HG03139 (cell line): ENCODE measurements around the gene RBBP8NL.

ENCODE experiments used
- ATAC-seq: cut with Tn5 transposase; IDR thresholded peaks from one replicate; pipeline ENCODE4 v1.9.1; 2021; ENCODE audit not compliant: unreplicated experiment

Gene RBBP8NL

GRCh38 chr20:62427172-62428001 lies at the start of gene RBBP8NL:
Gene RBBP8NL (minus strand): TSS chr20:62427539. CDS start chr20:62419647, 7,892 bp downstream.
- no peak for ATAC-seq

GRCh38 chr20:62476056-62476838 lies 48.9 kb upstream of the RBBP8NL start:
- no peak for ATAC-seq

DNA sequence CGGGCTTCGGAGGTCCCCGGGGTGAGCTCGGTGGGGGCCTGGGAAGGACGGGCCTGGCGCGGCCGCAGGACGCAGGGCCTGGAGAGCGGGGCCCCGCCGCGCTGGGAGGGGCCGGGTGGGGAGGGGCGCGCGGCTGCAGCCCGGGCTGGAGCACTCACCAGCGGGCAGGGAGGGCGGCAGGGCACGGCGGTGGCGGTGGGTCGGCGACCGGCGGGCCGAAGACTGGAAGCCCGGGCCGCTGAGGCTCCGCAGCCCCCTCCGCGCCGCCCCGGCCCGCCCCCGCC lies 48.4 kb upstream of the RBBP8NL start, which contains the start of gene GATA5:
Gene GATA5 (minus strand): TSS at position 224 of the 284 bp plus-strand sequence. CDS start 474 bp downstream, outside the sequence.
- no peak for ATAC-seq

DNA sequence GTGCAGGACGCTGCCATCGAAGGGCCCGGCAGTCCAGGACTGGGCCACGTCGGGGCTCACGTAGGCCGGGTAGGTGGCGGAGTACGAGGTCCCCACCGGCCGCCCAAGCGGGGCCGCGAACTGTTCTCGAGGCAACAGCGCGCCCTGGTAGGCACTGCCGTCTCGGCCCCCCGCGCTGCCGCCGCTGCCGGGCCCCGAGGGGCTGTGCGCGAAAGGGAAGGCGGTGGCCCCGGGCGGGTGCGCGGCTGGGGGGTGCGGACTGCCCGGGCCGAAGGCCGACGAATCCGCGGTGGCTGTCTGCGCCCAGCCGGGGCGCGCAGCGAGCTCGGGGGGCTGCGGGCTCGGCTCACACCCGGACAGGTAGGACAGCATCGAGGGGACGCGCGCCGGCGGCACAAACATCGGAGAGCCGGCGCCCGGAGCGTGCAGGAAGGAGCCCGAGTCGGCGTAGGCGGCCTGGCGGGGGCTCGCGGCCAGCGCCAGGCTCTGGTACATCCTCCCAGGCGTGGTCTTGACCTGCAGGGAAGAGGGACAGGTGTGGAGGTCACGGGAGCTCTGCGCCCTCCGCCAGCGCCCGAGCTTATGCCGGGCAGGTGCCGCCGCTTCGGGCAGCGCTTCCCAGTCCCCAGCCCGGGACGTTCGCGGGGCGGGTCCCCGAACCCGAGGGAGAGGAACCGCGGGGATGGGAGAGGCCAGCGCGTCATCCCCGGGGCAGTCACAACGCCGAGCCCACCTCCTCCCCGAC lies 47.9 kb upstream of the RBBP8NL start:
- no peak for ATAC-seq

DNA sequence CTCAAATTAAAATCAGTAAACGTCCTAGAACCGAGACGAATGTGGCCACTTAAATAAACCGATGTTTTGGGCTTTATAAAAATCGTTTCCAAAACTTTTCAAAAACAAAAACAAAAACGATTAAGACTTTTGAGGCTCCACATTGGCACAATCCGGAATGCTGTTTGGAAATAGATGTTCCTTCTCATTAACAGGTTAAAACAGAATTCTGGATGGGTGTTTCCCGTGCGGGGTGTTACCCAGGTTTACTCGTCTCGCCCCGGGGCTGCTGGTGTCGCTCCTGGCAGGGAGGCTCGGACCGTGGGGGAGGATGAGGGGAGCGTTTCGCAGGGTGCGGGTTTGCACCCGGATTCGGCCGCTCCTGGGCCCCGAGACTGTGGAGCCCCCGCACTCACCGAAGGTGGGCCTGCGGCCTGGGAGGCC lies 47.3 kb upstream of the RBBP8NL start:
- ATAC-seq = no peak

- ATAC-seq = no peak
These were observed 46.6 kb upstream of the RBBP8NL start for GRCh38 chr20:62473717-62474603.

DNA sequence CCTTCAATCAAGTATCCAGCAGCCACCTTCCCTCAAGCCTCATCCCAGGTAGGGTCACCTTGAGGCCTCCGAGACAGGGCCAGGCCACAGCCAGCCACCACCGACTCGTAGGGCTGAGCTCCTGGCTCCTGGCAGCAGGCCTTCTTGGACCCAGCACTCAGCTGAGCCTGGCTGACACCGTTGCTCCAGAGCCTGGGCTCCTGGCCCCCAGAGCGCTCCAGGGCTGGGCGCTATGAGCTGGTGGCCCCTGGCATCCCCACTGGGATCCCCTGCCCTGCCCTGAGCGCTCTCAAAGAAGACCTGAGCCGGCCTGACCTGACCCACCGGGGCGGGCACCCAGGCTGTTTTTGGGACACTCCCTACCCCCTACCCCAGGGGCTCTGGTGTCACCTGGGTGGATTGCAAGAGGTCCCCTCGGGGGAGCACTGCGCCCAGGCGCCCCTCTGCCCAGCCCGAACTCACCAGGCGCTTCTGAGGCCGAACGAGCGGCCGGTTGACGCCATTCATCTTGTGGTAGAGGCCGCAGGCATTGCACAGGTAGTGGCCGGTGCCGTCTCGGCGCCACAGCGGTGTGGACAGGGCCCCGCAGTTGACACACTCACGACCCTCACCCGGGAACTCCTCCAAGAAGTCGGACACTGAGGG lies 45.7 kb upstream of the RBBP8NL start:
- no peak for ATAC-seq

DNA sequence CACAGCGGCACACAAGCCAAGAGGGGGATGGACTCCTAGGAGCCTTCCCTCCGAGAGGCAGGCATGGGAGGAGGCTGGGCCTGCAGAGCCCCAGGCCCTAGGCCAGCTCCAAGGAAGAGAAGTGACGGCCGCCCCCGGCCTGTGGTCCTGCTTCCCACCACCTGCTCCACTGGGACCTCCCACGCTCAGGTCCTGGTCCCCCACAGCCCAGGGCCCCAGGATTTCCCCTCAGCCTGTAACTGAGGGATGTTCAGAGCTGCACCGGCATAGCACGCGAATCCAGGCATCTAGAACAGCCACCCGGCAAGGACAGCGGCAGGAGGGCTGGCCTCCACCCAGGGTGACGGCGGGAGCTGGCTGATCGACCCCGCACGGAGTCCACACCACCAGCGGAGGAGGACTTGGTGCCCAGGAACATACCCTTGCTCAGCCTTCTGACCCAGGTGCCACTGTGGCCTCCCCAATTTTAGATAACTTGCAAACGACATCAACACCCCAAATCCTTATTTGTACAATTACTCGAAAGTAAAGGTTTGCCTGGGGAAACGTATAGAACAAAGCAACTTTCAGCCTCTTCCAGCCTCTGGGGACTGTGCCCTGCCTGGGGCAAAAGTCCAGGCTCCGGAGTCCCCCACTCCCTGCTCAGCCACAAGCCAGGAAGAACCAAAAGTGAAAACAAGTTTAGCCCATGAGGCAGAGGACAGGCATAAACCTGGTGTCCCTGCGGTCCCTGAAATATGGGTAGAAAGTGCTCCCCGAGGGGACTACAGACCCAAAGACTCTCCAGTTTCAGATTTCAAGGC lies 45.0 kb upstream of the RBBP8NL start:
- ATAC-seq = no peak

GRCh38 chr20:62470459-62470858 lies 43.1 kb upstream of the RBBP8NL start:
- no peak for ATAC-seq

DNA sequence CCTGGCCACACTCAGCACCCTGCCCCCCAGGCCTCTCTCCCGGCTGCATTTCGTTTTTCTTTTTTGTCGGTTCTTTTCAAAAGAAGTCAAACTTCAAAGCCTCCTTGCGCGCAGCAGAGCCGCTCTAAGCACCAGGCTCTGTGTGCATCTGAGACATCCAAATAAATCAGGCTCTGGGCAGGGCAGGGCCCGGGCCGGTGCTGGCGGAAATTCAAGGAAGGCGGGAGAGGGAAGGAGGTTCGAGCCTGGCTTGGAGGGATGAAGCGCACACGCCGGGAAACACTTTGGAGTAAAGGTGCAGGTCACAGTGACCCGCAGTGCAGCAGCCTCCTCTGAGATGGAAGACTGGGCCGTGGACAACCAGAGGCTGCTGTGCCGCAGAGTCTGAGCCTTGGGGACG lies 42.7 kb upstream of the RBBP8NL start:
- no peak for ATAC-seq

DNA sequence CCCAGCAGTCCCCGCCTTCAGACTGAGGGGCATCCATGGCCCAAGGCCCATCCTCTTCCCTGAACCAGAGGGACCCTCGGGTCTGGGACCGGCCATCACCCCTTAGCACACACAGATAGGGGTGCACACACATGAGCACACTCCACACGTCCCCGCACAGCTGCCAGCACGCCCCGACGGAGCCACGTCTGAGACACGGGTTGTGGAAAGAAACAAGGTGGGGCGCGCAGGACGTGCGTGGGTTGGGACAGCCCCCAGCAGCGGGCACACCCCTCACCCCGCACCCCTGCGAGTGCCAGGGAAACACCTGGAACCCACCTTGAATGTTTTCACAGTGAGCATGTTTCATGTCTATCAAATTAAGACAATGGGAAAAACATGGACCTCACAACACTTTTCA lies 42.0 kb upstream of the RBBP8NL start:
- ATAC-seq = no peak

GRCh38 chr20:62466806-62467537 lies 39.6 kb upstream of the RBBP8NL start:
- no peak for ATAC-seq

- ATAC-seq = no peak
These were observed 38.9 kb upstream of the RBBP8NL start for GRCh38 chr20:62466072-62466760.

DNA sequence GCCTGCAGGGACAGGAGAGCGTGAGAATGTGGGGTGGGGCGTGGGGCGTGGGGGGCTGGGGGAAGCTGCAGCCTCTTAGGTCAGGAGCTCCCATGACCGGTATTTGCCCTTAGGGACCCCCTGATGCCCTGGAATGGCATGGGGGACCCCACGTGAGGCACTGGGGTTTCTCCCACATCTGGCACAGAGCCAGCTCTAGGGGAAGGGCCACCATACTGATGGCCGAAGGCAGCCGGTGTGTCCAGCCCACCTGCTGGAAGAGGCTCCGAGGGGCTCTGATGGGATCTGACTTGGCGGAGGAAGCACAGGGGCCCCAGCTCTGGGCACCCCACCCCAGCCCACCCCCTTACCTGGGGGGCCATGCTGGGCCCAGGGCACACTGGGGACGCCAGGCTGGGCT lies 37.7 kb upstream of the RBBP8NL start:
- no peak for ATAC-seq

GRCh38 chr20:62464425-62464770 lies 37.1 kb upstream of the RBBP8NL start:
- no peak for ATAC-seq

DNA sequence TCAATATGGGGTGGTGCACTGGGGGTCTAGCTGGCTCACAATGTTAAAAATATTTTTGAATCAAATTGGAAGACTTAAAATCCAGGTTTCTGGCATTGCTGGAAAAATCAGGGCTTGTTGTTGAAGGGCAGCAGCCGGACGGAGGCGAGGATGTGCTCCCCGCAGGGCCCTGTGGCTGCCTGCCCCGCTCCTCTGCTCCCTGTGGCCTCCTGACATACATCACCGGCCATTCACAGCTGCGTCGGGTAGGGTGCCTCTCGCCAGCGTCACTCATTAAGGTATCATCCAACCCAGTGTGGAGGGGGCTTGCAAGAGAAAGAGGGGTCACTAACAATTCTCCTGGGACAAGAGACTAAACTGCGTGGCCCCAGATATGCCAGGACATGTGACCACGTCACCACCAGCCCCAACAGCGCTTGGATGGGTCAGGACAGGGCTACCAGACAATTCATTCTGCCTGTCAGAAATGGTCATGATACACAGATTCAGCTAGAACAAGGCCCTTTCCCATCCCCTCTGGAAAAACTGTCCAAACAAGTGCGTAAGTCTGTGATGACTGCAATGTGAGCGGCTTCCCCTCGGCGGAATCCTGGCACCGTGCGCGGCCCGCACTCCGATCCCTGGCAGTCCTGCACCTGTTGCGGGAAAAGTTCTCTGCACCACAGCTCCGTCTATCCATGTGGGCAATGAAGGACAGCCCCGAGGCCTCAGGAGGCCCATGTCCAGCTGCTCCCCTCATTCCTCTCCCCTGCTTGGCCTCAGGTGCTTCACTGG lies 36.5 kb upstream of the RBBP8NL start:
- no peak for ATAC-seq

DNA sequence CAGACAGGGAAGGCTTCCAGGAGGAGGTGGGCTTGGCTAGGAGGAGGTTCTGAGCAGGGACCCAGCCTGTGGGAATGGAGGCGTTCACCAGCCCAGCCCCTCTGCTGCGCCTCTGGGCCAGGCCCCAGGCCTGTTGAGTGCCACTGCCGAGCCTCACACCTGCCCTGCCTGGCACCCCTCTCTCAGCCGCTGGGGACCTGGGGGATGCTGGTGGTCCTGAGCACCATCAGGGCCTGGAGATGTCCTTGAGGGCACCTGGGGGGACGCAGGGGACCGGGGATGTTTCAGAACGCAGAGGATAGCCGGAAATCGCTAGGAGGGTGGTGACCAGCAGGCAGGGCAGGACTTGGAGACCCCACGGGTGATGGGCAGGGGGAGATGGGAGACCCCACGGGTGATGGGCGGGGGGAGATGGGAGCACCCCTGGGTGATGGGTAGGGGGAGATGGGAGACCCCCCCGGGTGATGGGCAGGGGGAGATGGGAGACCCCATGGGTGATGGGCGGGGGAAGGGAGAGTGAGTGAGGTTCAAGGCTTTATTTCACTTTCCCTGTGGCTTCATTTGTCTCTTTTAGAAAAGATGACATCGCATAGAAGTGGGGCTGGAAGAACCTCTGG lies 35.7 kb upstream of the RBBP8NL start:
- ATAC-seq = no peak
